Hepatocyte (in vitro differentiated cells): Measurements from ENCODE around the gene SLC7A5.

ENCODE experiments used
- CTCF ChIP-seq: fragments of 200-600 bp; sonication (generic); IDR thresholded peaks from 2 replicates; pipeline ENCODE4 v1.5.1; 2016; ENCODE audit warnings: antibody characterized with exemption, mild to moderate bottlenecking; ENCODE audit not compliant: poor library complexity
- EZH2 ChIP-seq: fragments of 200-600 bp; sonication (generic); IDR thresholded peaks from 2 replicates; pipeline ENCODE4 v1.6.1; 2016; ENCODE audit warnings: antibody characterized with exemption, mild to moderate bottlenecking, borderline replicate concordance
- EZH2phosphoT487 ChIP-seq: fragments of 200-600 bp; sonication (generic); IDR thresholded peaks from one replicate; pipeline ENCODE4 v1.6.1; 2018; ENCODE audit warnings: antibody characterized with exemption, mild to moderate bottlenecking, low read depth, moderate library complexity; ENCODE audit not compliant: unreplicated experiment, severe bottlenecking

GRCh38 chr16:87826798-87827587 is 42.3 kb downstream of the SLC7A5 start:
- TF ChIP-seq CTCF (no peak), EZH2 (no peak), EZH2phosphoT487 (no peak)
